Neural progenitor cell (in vitro differentiated cells): ENCODE data around the gene PTPRN2.
"Not testable (repeated sequence)": the region's sequence is repeated elsewhere in the genome, so short reads cannot be mapped to it uniquely, and the experiment has no call there.

Source experiments
- EZH2 ChIP-seq: fragments of 200-600 bp; sonication (generic); IDR thresholded peaks from 2 replicates; pipeline ENCODE4 v1.6.1; 2017; ENCODE audit warnings: antibody characterized with exemption, mild to moderate bottlenecking, moderate library complexity
- TF ChIP-seq, protein P1 (sequence below): fragments of 200-600 bp; sonication (generic); IDR thresholded peaks from 2 replicates; pipeline ENCODE4 v1.5.1; 2017; ENCODE audit warnings: antibody characterized with exemption, mild to moderate bottlenecking

DNA sequence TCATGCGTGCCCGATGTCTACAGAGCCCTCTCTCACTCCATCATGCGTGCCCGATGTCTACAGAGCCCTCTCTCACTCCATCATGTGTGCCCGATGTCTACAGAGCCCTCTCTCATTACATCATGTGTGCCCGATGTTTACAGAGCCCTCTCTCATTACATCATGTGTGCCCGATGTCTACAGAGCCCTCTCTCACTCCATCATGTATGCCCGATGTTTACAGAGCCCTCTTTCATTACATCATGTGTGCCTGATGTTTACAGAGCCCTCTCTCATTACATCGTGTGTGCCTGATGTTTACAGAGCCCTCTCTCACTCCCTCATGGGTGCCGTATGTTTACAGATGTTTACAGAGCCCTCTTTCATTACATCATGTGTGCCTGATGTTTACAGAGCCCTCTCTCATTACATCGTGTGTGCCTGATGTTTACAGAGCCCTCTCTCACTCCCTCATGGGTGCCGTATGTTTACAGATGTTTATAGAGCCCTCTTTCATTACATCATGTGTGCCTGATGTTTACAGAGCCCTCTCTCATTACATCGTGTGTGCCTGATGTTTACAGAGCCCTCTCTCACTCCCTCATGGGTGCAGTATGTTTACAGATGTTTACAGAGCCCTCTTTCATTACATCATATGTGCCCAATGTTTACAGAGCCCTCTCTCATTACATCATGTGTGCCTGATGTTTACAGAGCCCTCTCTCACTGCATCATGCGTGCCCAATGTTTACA is 739.7 kb downstream of the PTPRN2 start:
- TF ChIP-seq, protein P1, sequence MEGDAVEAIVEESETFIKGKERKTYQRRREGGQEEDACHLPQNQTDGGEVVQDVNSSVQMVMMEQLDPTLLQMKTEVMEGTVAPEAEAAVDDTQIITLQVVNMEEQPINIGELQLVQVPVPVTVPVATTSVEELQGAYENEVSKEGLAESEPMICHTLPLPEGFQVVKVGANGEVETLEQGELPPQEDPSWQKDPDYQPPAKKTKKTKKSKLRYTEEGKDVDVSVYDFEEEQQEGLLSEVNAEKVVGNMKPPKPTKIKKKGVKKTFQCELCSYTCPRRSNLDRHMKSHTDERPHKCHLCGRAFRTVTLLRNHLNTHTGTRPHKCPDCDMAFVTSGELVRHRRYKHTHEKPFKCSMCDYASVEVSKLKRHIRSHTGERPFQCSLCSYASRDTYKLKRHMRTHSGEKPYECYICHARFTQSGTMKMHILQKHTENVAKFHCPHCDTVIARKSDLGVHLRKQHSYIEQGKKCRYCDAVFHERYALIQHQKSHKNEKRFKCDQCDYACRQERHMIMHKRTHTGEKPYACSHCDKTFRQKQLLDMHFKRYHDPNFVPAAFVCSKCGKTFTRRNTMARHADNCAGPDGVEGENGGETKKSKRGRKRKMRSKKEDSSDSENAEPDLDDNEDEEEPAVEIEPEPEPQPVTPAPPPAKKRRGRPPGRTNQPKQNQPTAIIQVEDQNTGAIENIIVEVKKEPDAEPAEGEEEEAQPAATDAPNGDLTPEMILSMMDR = not testable (repeated sequence)
- TF ChIP-seq EZH2 = not testable (repeated sequence)
